ENCODE measurements around the gene PM20D2.
A peak's percentile ranks its signal among the peaks of the same experiment; 100 is the strongest.

Gene PM20D2

DNA sequence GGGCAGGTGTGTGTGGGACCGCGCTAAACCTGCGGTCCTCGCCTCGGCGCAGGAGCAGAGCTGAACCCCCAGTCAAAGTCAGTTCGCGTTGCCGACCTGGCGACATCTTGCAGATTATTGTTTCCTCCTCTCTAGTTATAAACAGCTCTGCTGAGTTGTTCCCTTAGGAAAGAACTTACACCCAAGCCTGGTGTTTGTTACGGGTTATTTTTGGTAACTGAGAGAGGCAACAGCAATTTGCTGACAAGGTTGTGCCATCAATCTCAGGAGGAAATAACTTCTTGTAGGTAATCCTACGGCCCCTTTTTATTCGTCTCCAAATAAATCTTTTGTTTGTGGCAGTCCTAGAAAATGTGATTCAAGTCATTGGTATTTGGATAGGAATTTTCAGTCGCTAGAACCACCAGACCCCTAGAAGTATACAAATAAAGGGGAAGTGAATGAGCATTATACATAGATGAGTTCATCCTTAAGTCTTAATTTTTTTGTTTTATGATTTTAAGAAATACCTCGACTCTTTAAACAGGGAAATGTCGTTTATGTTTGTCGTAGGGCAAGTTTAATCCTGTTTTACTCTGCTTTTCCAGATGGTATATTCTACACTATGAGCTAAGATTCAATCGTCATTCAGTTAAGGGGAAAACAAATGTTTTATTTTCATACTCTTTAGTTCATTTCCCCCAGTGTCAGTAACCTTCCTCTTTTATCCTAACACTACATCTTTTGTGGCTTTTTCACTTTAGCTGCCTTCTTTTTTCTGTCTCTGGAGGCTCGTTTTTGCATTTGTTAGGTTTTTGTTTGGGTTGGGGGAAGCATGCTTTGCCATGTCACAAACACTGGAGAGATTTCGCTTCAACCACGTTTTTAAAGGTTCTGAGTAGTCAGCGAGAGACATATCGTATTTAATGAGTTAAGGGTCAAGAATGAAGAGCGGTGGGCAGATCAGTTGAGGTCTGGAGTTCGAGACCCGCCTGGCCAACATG is 1.2 kb downstream of the PM20D2 start:
- no peak for DNase-seq

GRCh38 chr6:89148016-89148750 is 2.3 kb downstream of the PM20D2 start:
- peak; percentile 39 for DNase-seq

DNA sequence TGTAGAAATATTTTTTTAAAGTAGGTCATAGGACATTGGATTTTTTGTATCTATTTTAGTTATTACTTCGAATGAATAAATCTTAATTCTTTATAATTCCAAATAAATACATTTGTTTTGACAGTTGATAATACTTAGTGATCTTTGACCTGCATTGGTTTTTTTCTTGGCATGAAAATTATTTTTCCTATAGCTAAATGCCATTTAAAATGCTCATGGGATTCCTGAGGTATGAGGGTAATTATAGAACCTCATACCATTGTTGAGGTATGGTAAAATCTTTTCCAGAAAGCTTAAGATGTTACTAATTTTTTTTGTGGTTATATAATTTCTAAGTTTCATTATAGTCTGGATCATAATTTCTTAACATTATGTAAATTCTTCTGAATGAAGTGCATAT is 8.3 kb downstream of the PM20D2 start:
- DNase-seq = no peak

DNA sequence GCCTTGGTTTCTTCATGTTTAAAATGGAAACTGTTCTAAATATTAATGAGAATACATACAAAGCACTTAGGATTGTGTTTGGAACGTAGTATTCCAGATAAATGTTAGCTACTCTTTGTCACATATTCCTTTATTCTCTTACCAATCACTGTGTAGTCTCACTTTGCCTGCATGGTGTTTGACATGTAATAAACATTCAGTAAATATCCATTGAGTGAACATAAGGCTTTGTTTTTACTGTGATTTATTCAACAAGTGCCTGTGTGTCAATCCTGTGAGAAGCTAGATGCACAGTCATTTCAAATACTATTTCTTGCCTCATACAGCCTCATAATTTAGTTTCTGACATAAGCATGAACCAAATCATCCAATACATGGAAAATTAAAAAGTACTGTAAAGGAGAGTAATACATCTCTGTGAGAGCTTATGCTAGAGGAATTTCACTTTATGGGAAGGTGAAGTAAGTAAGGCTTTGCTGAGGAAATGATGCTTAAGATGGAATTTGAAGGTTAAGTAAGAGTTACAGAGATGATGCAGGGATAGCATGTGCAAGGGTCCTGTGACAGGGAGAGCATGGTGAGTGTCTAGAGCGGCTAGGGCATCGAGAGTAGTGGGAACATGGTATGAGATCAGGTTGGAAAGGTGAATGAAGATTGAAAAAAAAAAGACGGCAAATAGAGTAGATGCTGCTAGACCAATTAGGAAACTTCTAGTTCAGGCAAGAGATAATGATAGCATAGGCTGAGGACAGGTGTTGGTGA is 14.7 kb downstream of the PM20D2 start:
- no peak for DNase-seq

GRCh38 chr6:89161326-89162046 is 15.6 kb downstream of the PM20D2 start:
- no peak for DNase-seq

GRCh38 chr6:89162047-89162371 is 16.2 kb downstream of the PM20D2 start:
- no peak for DNase-seq

DNA sequence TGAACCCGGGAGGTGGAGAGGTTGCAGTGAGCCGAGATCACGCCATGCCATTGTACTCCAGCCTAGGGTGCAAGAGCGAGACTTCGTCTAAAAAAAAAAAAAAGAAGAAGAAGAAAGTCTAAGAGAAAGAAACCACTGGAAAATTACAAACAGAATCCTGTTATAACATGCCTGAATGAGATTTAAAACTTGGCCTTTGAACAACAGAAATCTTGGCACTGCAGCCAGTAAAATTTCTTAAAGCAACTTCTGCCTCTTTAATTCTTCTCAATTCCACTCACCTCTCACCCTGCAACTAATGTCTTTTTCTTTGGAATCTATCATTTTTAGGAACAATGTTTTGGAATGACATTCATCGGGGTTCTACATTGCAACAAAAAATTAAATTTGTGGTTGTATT is 26.3 kb downstream of the PM20D2 start:
- DNase-seq = no peak

DNA sequence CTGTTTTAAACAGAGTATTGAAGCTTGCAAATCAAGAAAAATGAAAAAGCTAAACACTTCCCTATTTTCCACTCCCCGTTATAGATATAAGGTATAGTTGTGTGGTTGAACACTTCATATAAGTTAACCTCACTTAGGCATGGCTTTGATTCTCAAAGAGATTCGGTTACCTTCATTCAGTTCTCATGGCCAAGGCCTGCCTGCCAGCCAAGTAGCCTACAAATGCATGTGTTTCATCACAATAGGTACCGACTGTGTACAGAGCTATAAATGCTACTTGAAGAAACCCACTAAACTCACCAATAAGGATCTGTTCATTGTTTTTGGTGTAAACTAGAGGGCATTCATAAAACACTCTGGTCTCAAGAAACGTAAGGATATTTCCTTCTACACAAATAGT is 27.8 kb downstream of the PM20D2 start:
- DNase-seq = no peak

GRCh38 chr6:89180112-89180511 is 34.3 kb downstream of the PM20D2 start:
- no peak for DNase-seq

GRCh38 chr6:89180971-89181370 is 35.1 kb downstream of the PM20D2 start:
- DNase-seq = no peak

GRCh38 chr6:89183294-89183693 is 37.4 kb downstream of the PM20D2 start:
- DNase-seq = no peak

DNA sequence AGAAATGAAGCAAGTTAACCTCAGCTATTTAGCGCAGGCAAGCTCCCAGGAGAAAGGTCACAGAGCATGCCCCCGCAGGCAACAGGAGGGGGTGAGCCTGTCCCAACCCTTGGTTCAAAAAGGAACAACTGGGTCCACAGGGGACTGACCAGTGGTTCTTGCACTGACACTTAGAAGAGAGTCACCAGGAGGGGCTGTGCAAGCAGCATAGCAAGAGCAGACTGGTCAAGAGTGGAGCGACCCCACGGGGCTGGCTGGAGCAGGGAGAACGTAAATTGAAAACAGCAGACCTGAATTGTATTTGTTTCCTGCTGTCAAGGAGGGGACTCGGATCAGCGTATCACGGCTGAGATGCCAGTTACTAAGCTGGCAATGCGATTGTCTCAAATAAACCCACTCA is 38.5 kb downstream of the PM20D2 start:
- no peak for DNase-seq

DNA sequence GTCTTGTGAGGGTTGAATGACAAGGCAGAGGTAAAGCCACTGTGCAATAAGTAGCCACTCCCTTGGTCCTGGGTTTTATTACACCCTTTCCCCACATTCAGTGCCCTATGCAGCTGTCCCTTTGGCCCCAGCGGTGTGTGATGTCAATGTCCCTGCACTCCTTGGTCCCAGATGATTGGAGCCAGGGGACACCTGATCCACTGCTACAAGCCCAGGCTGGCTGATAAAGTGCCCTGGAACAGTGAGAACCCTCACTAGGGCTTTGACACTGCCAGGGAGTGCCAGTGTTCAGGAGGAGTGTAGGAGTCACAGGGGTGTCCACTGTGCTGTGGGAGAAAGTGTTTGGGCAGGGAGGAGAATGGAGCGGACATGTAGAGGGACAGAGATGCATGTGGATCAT is 40.9 kb downstream of the PM20D2 start:
- no peak for DNase-seq

DNA sequence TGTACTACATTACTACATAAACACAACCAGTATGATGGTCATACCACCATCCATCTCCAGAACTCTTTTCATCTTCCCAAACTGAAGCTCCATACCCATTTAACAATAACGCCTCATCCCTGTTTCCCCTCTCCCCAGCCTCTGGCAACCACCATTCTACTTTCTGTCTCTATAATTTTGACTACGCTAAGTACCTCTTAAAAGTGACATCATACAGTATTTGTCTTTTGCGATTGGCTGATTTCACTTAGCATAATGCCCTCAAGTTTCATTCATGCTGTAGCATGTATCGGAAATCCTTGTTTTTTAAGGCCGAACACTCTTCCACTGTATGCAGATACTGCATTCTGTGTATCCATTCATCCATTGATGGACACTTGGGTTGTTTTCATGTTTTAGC is 41.6 kb downstream of the PM20D2 start:
- no peak for DNase-seq

DNA sequence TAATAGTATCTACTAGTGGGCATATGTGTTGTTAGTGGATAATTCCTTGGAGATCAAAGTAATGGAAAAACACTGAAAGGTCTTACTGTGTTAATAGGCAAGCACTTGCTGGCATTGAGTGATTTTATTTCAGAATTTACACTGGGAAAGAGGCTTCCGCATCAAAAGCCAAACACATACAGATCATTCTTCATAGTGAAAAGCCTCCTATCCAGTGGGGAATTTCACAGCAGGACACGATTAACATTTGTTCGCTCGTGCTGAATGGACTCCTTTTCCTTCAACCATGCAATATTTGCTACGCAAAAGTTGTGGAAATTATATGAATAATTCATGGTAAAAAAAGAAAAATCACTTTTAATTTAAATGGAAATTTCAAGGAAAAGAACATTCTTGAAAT is 44.9 kb downstream of the PM20D2 start:
- DNase-seq = no peak

DNA sequence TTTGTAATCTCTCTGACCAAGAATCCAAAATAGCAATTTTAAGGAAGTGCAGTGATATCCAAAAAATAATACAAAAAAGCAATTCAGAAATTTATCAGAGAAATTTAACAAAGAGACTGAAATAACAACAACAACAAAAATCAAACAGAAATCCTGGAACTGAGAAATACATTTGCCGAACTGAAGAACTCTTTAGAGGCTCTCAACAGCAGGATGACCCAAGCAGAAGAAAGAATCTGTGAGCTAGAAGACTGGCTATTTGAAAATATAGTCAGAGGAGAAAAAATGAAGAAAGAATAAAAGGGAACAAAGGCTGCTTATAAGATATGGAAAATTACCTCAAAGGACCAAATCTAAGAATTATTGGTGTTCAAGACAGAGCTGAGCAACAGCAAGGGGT is 48.7 kb downstream of the PM20D2 start:
- no peak for DNase-seq

DNA sequence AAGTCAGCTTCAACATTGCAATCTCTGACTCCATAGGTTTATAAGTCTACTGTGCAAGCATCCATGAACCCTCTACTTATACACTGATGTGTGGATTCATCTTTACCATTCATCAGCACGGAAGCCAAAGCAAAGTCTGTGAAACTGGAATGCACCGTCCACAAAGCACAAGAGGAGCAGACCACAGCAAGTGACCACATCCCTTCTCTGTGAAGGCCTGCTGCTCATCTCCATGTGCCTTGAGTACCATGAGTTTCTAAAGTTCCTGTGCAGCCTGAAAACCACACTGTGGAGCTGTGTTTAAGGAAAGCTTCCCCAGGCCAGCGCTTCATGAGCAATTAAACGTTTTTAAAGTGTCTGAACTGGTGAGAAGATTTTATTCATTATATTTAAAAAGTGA is 51.3 kb downstream of the PM20D2 start:
- no peak for DNase-seq

- DNase-seq = no peak
These were observed 52.4 kb downstream of the PM20D2 start for GRCh38 chr6:89198235-89198634.

GRCh38 chr6:89199579-89199978 is 53.7 kb downstream of the PM20D2 start:
- DNase-seq = no peak

GRCh38 chr6:89200706-89201215 is 54.9 kb downstream of the PM20D2 start:
- DNase-seq = no peak

DNA sequence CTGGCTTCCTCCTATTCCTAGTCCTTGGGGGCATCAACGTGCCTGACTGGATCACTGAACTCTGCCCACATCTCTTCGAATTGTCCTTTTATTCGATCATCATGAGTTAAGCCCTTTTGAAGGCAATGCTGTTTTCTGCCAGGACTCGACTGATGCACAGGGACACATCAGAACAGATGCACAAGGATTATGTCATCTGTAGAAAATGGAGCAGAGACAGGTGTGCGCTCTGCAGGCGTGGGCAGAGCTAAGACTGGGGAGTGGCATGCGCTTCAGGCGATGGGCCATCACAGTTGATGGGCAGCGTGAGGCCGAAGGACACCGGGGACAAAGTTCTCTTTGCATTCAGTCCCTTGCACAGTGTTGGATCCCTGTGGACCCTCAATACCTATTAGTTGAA is 58.2 kb downstream of the PM20D2 start:
- DNase-seq = no peak

DNA sequence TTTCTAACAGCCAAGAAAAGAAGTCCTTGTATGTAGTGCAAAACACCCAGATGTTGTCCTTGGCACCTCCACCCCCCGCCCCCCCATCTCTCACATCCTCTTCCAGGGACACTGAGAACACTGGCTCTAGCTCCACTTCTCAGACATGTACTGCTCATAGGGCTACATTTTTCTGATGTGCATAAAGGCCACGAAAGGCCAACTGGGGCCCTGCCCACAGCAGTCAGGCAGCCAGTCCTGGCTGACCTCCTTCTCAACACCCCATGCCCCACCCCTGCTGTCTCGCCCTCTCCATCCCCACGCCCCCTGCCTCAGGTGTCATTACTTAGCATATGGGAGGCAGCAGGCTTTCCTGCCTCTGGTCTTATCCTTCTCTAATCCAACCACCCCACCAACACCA is 60.0 kb downstream of the PM20D2 start:
- DNase-seq = no peak

- DNase-seq = no peak
These were observed 62.7 kb downstream of the PM20D2 start for GRCh38 chr6:89208551-89208950.
